HepG2 (cell line): Measurements from ENCODE around the gene DDX46. TPM values are rescaled to one million over a fixed set of nuclear protein-coding genes. Genes with fewer than 3 reads are reported as not detected.

Experiments used
- ATAC-seq: fragments of 200-7000 bp; cut with Tn5 transposase; 3 replicates; pipeline ENCODE4 v1.9.1; 2020; ENCODE audit warnings: mild to moderate bottlenecking, moderate library complexity
- BruUV-seq: library from RNA; stranded (reverse); fragments of 400-500 nt; replicated peaks from 2 replicates; lab custom pipeline; 2021; lab: Mats Ljungman, UMichigan
- CTCF ChIA-PET: fragments of 300-600 bp; formaldehyde crosslinking; extraction: SDS; loops from one replicate; lab custom pipeline; 2021; ENCODE audit warnings: low total read pairs, inconsistent platforms, low intra/inter-chr PET ratio; lab: Yijun Ruan, JAX
- POLR2A ChIA-PET: fragments of 350-600 bp; sonication (Branson Sonifier 250); formaldehyde crosslinking; loops from one replicate; lab custom pipeline; 2020; ENCODE audit warnings: antibody characterized with exemption, inconsistent platforms; lab: Yijun Ruan, JAX
- DNase-seq: peaks from one replicate; pipeline ENCODE4 v3.0.0-alpha.2; 2015; ENCODE audit warnings: low spot score
- FAIRE-seq: peaks from 3 replicates; lab custom pipeline; 2011; peaks lifted over from hg19 to GRCh38; lab: Jason Lieb, UNC
- H2AFZ ChIP-seq: one replicate; pipeline ENCODE4 v1.6.1; 2011; ENCODE audit warnings: low read length, inconsistent platforms
- H3K27ac ChIP-seq: fragments of 300-600 bp; 3 replicates; pipeline ENCODE4 v1.8.0; 2011; ENCODE audit warnings: mixed run types, mild to moderate bottlenecking, mixed read lengths, low read length, inconsistent platforms; ENCODE audit not compliant: insufficient read depth; ENCODE audit errors: extremely low read length
- H3K27me3 ChIP-seq, 2 experiments: fragments of 200-600 bp in 1 of 2; 2 replicates in 1 of 2; 3 replicates in 1 of 2; pipeline versions ENCODE4 v1.6.0 to v1.8.0; 2011; ENCODE audit warnings: low read length in 2 of 2, mild to moderate bottlenecking in 2 of 2, moderate library complexity in 2 of 2, inconsistent platforms in 1 of 2; ENCODE audit not compliant: insufficient read depth in 2 of 2, control insufficient read depth in 1 of 2
- H3K36me3 ChIP-seq, 2 experiments: fragments of 200-600 bp in 1 of 2; replicated peaks in 1 of 2; 2 replicates in 1 of 2; 3 replicates in 1 of 2; pipeline versions ENCODE4 v1.5.1 to v1.8.0; 2011; ENCODE audit warnings: low read length in 2 of 2, inconsistent platforms in 1 of 2; ENCODE audit not compliant: insufficient read depth in 2 of 2, control insufficient read depth in 1 of 2
- H3K4me1 ChIP-seq: 2 replicates; pipeline ENCODE4 v1.5.1; 2012; ENCODE audit warnings: low read length, inconsistent platforms; ENCODE audit not compliant: insufficient read depth
- H3K4me2 ChIP-seq: 2 replicates; pipeline ENCODE4 v1.6.0; 2011; ENCODE audit warnings: low read depth, low read length, inconsistent platforms
- H3K4me3 ChIP-seq, 3 experiments: fragments of 200-600 bp in 1 of 3; sonication (generic), shearing (Covaris generic) in 1 of 3; replicated peaks in 1 of 3; 2 replicates each; pipeline ENCODE4 v1.5.1; 2011 to 2016; ENCODE audit warnings: low read length in 3 of 3, inconsistent platforms in 2 of 3, low read depth in 2 of 3, mild to moderate bottlenecking in 2 of 3, control low read depth in 1 of 3, mixed read lengths in 1 of 3; ENCODE audit not compliant: insufficient read depth in 1 of 3
- H3K79me2 ChIP-seq: one replicate; pipeline ENCODE4 v1.6.1; 2011; ENCODE audit warnings: low read length, inconsistent platforms; ENCODE audit not compliant: insufficient read depth
- H3K9ac ChIP-seq: 2 replicates; pipeline ENCODE4 v1.6.0; 2011; ENCODE audit warnings: mild to moderate bottlenecking, low read depth, low read length, inconsistent platforms; ENCODE audit not compliant: insufficient read depth
- H3K9me3 ChIP-seq: 2 replicates; pipeline ENCODE4 v1.5.1; 2012; ENCODE audit warnings: mild to moderate bottlenecking, low read length
- H4K20me1 ChIP-seq: 2 replicates; pipeline ENCODE4 v1.6.0; 2011; ENCODE audit warnings: inconsistent platforms, mild to moderate bottlenecking, low read length, moderate library complexity; ENCODE audit not compliant: insufficient read depth
- CEBPB ChIP-seq: IDR thresholded peaks from 2 replicates; pipeline ENCODE4 v1.6.1; 2011; ENCODE audit warnings: low read depth, low read length, improper control_type of control experiment, borderline replicate concordance
- CEBPG ChIP-seq: IDR thresholded peaks from 2 replicates; pipeline ENCODE4 v1.6.1; 2016
- FOSL2 ChIP-seq: sonication (generic); formaldehyde crosslinking; IDR thresholded peaks from 2 replicates; pipeline ENCODE4 v1.4.0; 2020; ENCODE audit warnings: missing genetic modification reagents
- JUN ChIP-seq: sonication (generic); formaldehyde crosslinking; IDR thresholded peaks from 2 replicates; pipeline ENCODE4 v1.4.0; 2020; ENCODE audit warnings: mild to moderate bottlenecking, missing genetic modification reagents
- TEAD3 ChIP-seq: optimal IDR thresholded peaks from 2 replicates; pipeline ENCODE3; 2016; ENCODE audit warnings: borderline replicate concordance
- ZNF547 ChIP-seq: sonication (generic); formaldehyde crosslinking; IDR thresholded peaks from 2 replicates; pipeline ENCODE4 v1.5.1; 2020; ENCODE audit warnings: mild to moderate bottlenecking, missing genetic modification reagents
- WGBS: methylation state at CpG from one replicate; pipeline ENCODE4 v1.1.6; 2017; ENCODE audit warnings: low lambda C conversion rate; 5-methylcytosine and 5-hydroxymethylcytosine counted together
- in situ Hi-C: cut with HindIII; loops from 2 replicates; pipeline ENCODE4 v1.10.0; 2017; ENCODE audit warnings: low pct_unique_long_range_greater_than_20kb; ENCODE audit not compliant: extremely low pct_ligation_motif_present
- intact Hi-C: fragments of 100-400 bp; cut with micrococcal nuclease; formaldehyde crosslinking; loops from one replicate; pipeline ENCODE4 v1.10.0; 2022; ENCODE audit not compliant: unreplicated experiment
- polyA plus RNA-seq, 8 experiments: library from polyadenylated mRNA; depleted of rRNA in 3 of 8; stranded (reverse) in 7 of 8; unstranded in 1 of 8; fragments of >200 nt; fragmentation: Illumina TruSeq in 4 of 8; extraction: Trizol in 4 of 8; gene quantifications; 2 replicates each; pipeline versions ENCODE4 v1.2.1 to v1.2.3, GENCODE V29; 2011 to 2016; ENCODE audit warnings: low read depth in 4 of 8, missing spikeins in 1 of 8, mixed read lengths in 1 of 8; ENCODE audit not compliant: insufficient read depth in 1 of 8
- total RNA-seq, 5 experiments: library from RNA; depleted of rRNA; stranded (reverse); fragments of >200 nt; fragmentation: Illumina TruSeq; extraction: Trizol; gene quantifications; 2 replicates each; pipeline ENCODE4 v1.2.3, GENCODE V29; 2016; ENCODE audit warnings: low read depth in 1 of 5
- TF ChIP-seq, protein P1 (sequence below): sonication (generic); formaldehyde crosslinking; IDR thresholded peaks from 2 replicates; pipeline ENCODE4 v1.5.0; 2020; ENCODE audit warnings: mild to moderate bottlenecking, missing genetic modification reagents

DDX46 gene
- total and polyA plus RNA-seq, 2 of the 13 experiments (the other 11 are each of a cell fraction or from before 2014, with no cell fraction given), result 27.3 to 59.3 TPM

DNA sequence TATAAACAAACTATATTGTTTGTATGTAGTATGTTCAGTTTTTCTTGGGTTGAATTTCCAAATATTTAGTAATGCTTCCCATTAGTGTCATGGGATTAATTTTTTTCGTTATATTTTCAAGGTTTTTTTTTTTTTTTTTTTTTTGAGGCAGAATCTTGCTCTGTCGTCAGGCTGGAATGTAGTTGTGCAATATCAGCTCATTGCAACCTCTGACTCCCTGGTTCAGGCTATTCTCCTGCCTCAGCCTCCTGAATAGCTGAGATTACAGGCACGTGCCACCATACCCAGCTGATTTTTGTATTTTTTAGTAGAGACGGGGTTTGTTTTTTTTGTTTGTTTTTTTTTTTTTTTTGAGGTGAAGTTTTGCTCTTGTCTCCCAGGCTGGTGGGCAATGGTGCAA, 10.6 kb downstream of the DDX46 start:
- peaks cover 1% of the 10 kb centered on the region for H3K79me2 ChIP-seq
- CTCF ChIA-PET, result no interaction called here
- DNase-seq (peak; percentile 31), ATAC-seq (peak; percentile 41; the same call in 2 of the 3 replicates), FAIRE-seq (peak; percentile 59)
- 52% methylated on average over 4 of the region's 4 CpGs for WGBS
- no TSS peak for BruUV-seq
- no peaks in the 10 kb centered on the region for H4K20me1 ChIP-seq
- intact Hi-C loops, result no loop called here
- no peaks in the 10 kb centered on the region for H3K9me3 ChIP-seq
- in situ Hi-C loops, result no loop called here
- H3K27me3 ChIP-seq, result no peaks in the 10 kb centered on the region
- POLR2A ChIA-PET, result no interaction called here
- TF ChIP-seq FOSL2 (CRISPR knock-in tag) (0 out of 2 replicates have a peak, but pooled peaks have one; percentile 33), TEAD3 (CRISPR knock-in tag) (peak; percentile 72), JUN (CRISPR knock-in tag) (no peak), ZNF547 (no peak), CEBPG (CRISPR knock-in tag) (peak; percentile 79), CEBPB (peak; percentile 88)
- TF ChIP-seq, protein P1, sequence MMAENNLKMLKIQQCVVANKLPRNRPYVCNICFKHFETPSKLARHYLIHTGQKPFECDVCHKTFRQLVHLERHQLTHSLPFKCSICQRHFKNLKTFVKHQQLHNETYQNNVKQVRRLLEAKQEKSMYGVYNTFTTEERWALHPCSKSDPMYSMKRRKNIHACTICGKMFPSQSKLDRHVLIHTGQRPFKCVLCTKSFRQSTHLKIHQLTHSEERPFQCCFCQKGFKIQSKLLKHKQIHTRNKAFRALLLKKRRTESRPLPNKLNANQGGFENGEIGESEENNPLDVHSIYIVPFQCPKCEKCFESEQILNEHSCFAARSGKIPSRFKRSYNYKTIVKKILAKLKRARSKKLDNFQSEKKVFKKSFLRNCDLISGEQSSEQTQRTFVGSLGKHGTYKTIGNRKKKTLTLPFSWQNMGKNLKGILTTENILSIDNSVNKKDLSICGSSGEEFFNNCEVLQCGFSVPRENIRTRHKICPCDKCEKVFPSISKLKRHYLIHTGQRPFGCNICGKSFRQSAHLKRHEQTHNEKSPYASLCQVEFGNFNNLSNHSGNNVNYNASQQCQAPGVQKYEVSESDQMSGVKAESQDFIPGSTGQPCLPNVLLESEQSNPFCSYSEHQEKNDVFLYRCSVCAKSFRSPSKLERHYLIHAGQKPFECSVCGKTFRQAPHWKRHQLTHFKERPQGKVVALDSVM, result peak; percentile 49; the same call in 1 of the 2 replicates
- H3K4me3 ChIP-seq, result no peak overlapping the region
- H2AFZ ChIP-seq, result no peak overlapping the region
- H3K36me3 ChIP-seq, result peaks cover 10 to 65% of the 10 kb centered on the region in 2 experiments; a peak in 4 of 5 replicates
- no peak overlapping the region for H3K27ac ChIP-seq
- no peak overlapping the region for H3K4me2 ChIP-seq
- H3K4me1 ChIP-seq, result no peaks in the 10 kb centered on the region
- no peak overlapping the region for H3K9ac ChIP-seq
